ENCODE data around the gene PCSK6.

- TF ChIP-seq CTCF (IDR thresholded peaks at IDR 0.05; ENCODE audit: low read length) (no peak), EZH2 (optimal IDR thresholded peaks at IDR 0.05; ENCODE audit: low read depth, low read length) (no peak), EZH2phosphoT487 (IDR thresholded peaks at IDR 0.05; ENCODE audit: low read length) (no peak)
These were observed 161.5 kb downstream of the PCSK6 start for GRCh38 chr15:101328001-101328400.

All from MM.1S (cell line).